Astrocyte (in vitro differentiated cells and primary cell): ENCODE results near the gene RNU6-1. TPM values are rescaled to one million over a fixed set of nuclear protein-coding genes. Genes with fewer than 3 reads are reported as not detected.

Source experiments
- DNase-seq: peaks from one replicate; pipeline ENCODE4 v3.0.0-alpha.2; 2010; ENCODE audit warnings: low read depth
- FAIRE-seq: peaks from 2 replicates; lab custom pipeline; 2011; peaks lifted over from hg19 to GRCh38; lab: Jason Lieb, UNC
- H2AFZ ChIP-seq: 2 replicates; pipeline ENCODE4 v1.6.0; 2012; ENCODE audit warnings: low read depth, low read length, inconsistent platforms
- H3K27ac ChIP-seq: 2 replicates; pipeline ENCODE4 v1.5.1; 2011; ENCODE audit warnings: low read depth, low read length, inconsistent platforms
- H3K27me3 ChIP-seq: 2 replicates; pipeline ENCODE4 v1.6.0; 2011; ENCODE audit warnings: low read length, inconsistent platforms; ENCODE audit not compliant: insufficient read depth
- H3K36me3 ChIP-seq: 2 replicates; pipeline ENCODE4 v1.5.1; 2011; ENCODE audit warnings: low read length, inconsistent platforms; ENCODE audit not compliant: insufficient read depth
- H3K4me1 ChIP-seq: 2 replicates; pipeline ENCODE4 v1.5.1; 2011; ENCODE audit warnings: low read length, inconsistent platforms; ENCODE audit not compliant: insufficient read depth
- H3K4me2 ChIP-seq: 2 replicates; pipeline ENCODE4 v1.6.0; 2012; ENCODE audit warnings: low read length, inconsistent platforms
- H3K4me3 ChIP-seq: 2 replicates; pipeline ENCODE4 v1.5.1; 2011; ENCODE audit warnings: low read depth, mild to moderate bottlenecking, low read length, inconsistent platforms; ENCODE audit not compliant: insufficient read depth
- H3K79me2 ChIP-seq: 2 replicates; pipeline ENCODE4 v1.6.0; 2012; ENCODE audit warnings: mild to moderate bottlenecking, low read length, inconsistent platforms; ENCODE audit not compliant: insufficient read depth
- H3K9ac ChIP-seq: 2 replicates; pipeline ENCODE4 v1.6.0; 2012; ENCODE audit warnings: mild to moderate bottlenecking, low read length, inconsistent platforms
- H3K9me3 ChIP-seq: 2 replicates; pipeline ENCODE4 v1.5.1; 2012; ENCODE audit warnings: low read depth, mild to moderate bottlenecking, low read length, inconsistent platforms; ENCODE audit not compliant: insufficient read depth
- H4K20me1 ChIP-seq: 2 replicates; pipeline ENCODE4 v1.6.0; 2012; ENCODE audit warnings: low read length, inconsistent platforms; ENCODE audit not compliant: insufficient read depth
- H3K27ac Mint-ChIP-seq: one replicate; pipeline ENCODE4 v1.8.0; 2021; ENCODE audit warnings: mild to moderate bottlenecking, mixed read lengths; ENCODE audit not compliant: unreplicated experiment
- H3K27me3 Mint-ChIP-seq: one replicate; pipeline ENCODE4 v1.8.0; 2021; ENCODE audit warnings: low read depth, mixed read lengths; ENCODE audit not compliant: unreplicated experiment
- H3K36me3 Mint-ChIP-seq: one replicate; pipeline ENCODE4 v1.8.0; 2021; ENCODE audit warnings: low read depth, mixed read lengths; ENCODE audit not compliant: unreplicated experiment
- H3K4me1 Mint-ChIP-seq: one replicate; pipeline ENCODE4 v1.8.0; 2021; ENCODE audit warnings: low read depth, mixed read lengths; ENCODE audit not compliant: unreplicated experiment
- H3K4me3 Mint-ChIP-seq: one replicate; pipeline ENCODE4 v1.8.0; 2021; ENCODE audit warnings: mild to moderate bottlenecking, moderate library complexity, mixed read lengths; ENCODE audit not compliant: unreplicated experiment
- H3K9me3 Mint-ChIP-seq: one replicate; pipeline ENCODE4 v1.8.0; 2021; ENCODE audit warnings: mild to moderate bottlenecking, mixed read lengths; ENCODE audit not compliant: unreplicated experiment
- EZH2 ChIP-seq: IDR thresholded peaks from 2 replicates; pipeline ENCODE4 v1.6.1; 2012; ENCODE audit warnings: mild to moderate bottlenecking, low read length, inconsistent platforms; ENCODE audit not compliant: insufficient read depth
- total RNA-seq: library from RNA; stranded (reverse); gene quantifications from 2 replicates; pipeline ENCODE4 v1.2.1, GENCODE V29; 2021
- TF ChIP-seq, protein P1 (sequence below): IDR thresholded peaks from 2 replicates; pipeline ENCODE4 v1.5.1; 2011; ENCODE audit warnings: low read depth, mild to moderate bottlenecking, inconsistent platforms, low read length, moderate library complexity; ENCODE audit not compliant: insufficient read depth

Gene RNU6-1
- total RNA-seq, 1 donor from 2014 or later, result not detected

DNA sequence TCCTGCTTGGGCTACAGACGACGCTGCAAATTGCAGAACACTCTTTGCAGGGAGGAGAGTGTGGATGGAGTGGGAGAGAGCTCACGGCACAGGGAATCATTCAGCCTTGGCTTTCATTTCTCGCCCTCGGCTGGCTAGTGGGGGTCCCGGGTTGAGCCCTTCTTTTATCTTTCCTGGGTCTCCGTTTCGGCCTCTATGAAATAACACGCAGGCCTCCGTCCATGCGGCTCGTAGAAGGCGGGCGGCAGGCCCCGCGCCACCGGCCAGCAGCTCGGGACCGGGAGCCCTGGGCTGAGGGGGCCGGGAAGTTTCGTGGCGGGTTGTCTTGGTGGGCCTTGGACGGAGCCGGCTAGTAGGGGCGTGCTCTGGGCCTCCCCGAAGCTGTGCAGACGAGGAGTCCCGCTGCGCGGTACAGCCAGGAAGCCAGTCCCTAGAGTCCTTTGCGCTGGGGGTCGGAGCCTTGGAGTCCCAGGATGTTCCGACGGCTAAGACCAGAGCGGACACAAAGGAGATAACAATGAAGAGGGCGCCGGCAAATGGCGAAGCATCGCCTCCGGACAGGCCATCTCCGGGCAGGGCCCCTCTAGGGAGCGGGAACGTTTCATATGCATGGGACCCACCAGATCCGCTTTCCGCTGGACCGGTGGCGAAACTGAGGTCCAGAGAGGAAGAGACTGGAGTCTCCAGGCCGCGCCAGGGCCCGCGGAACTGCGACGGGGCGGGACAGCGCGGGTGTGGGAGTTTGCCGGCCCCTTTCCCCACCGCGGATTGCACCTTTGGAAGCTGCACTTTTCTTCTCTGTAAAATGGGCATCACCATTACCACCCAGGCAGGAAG lies 4.3 kb downstream of the RNU6-1 start:
- H3K4me2 ChIP-seq, result peak overlapping the region; percentile 82
- peaks cover 76% of the 10 kb centered on the region for H3K27me3 ChIP-seq
- TF ChIP-seq EZH2, result peak; percentile 100
- TF ChIP-seq, protein P1, sequence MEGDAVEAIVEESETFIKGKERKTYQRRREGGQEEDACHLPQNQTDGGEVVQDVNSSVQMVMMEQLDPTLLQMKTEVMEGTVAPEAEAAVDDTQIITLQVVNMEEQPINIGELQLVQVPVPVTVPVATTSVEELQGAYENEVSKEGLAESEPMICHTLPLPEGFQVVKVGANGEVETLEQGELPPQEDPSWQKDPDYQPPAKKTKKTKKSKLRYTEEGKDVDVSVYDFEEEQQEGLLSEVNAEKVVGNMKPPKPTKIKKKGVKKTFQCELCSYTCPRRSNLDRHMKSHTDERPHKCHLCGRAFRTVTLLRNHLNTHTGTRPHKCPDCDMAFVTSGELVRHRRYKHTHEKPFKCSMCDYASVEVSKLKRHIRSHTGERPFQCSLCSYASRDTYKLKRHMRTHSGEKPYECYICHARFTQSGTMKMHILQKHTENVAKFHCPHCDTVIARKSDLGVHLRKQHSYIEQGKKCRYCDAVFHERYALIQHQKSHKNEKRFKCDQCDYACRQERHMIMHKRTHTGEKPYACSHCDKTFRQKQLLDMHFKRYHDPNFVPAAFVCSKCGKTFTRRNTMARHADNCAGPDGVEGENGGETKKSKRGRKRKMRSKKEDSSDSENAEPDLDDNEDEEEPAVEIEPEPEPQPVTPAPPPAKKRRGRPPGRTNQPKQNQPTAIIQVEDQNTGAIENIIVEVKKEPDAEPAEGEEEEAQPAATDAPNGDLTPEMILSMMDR, result no peak
- H2AFZ ChIP-seq, result peak overlapping the region; percentile 61
- no peaks in the 10 kb centered on the region for H3K79me2 ChIP-seq
- no peak overlapping the region for H3K4me3 Mint-ChIP-seq
- H3K4me1 Mint-ChIP-seq, result no peaks in the 10 kb centered on the region
- H3K4me1 ChIP-seq, result peaks cover 31% of the 10 kb centered on the region
- peak overlapping the region; percentile 15 for H3K9ac ChIP-seq
- H4K20me1 ChIP-seq, result no peaks in the 10 kb centered on the region
- peaks cover 64% of the 10 kb centered on the region for H3K27me3 Mint-ChIP-seq
- no peak overlapping the region for H3K27ac ChIP-seq
- no peaks in the 10 kb centered on the region for H3K36me3 ChIP-seq
- no peaks in the 10 kb centered on the region for H3K36me3 Mint-ChIP-seq
- no peak for FAIRE-seq
- no peak for DNase-seq
- H3K27ac Mint-ChIP-seq, result no peak overlapping the region
- H3K4me3 ChIP-seq, result peak overlapping the region; percentile 21
- no peaks in the 10 kb centered on the region for H3K9me3 ChIP-seq
- peaks cover 5% of the 10 kb centered on the region for H3K9me3 Mint-ChIP-seq

DNA sequence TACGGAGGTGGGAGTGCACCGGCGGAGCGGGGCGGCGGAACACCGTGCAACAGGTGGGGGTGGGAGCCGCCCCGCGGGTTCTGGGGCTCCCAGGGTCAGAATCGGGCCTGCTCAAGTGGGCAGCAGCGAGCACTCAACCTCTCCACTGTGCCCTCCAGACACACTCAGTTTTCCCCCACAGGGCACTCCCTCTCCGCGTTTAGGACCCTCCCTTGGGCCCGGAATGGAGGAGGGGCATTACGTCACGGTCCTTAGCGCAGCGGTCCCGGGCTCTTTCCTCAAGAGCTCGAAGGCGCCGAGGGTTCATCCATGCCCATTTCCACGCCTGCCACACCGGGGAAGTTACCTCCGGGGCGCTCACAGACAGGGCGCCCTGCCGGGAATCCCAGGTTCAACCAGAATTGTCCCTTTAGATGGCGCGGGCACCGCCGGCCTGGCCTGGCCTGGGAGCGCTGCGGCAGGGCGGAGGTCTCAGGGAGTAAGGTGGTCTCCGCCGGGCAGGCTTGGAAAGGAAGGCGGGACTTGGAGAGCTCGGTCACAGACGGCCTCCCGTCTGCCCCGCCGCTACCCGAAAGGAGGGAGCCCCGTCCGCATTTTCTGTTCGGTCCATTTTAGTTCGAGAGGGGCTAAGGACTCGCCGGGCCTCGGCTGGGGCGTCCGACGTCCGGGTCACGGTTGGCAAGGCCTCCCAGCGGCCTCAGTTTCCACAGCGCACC lies 5.1 kb downstream of the RNU6-1 start:
- H3K27me3 ChIP-seq, result peaks cover 82% of the 10 kb centered on the region
- H3K79me2 ChIP-seq, result no peaks in the 10 kb centered on the region
- peaks cover 9% of the 10 kb centered on the region for H3K9me3 Mint-ChIP-seq
- TF ChIP-seq EZH2, result no peak
- no peak for FAIRE-seq
- H2AFZ ChIP-seq, result no peak overlapping the region
- H3K27ac Mint-ChIP-seq, result no peak overlapping the region
- H3K27ac ChIP-seq, result no peak overlapping the region
- no peak overlapping the region for H3K4me3 Mint-ChIP-seq
- H3K36me3 ChIP-seq, result no peaks in the 10 kb centered on the region
- H4K20me1 ChIP-seq, result no peaks in the 10 kb centered on the region
- H3K4me3 ChIP-seq, result peak overlapping the region; percentile 10
- H3K4me2 ChIP-seq, result peak overlapping the region; percentile 82
- no peak for DNase-seq
- no peaks in the 10 kb centered on the region for H3K36me3 Mint-ChIP-seq
- H3K4me1 Mint-ChIP-seq, result no peaks in the 10 kb centered on the region
- no peak overlapping the region for H3K9ac ChIP-seq
- peaks cover 70% of the 10 kb centered on the region for H3K27me3 Mint-ChIP-seq
- H3K9me3 ChIP-seq, result no peaks in the 10 kb centered on the region
- H3K4me1 ChIP-seq, result peaks cover 31% of the 10 kb centered on the region

DNA sequence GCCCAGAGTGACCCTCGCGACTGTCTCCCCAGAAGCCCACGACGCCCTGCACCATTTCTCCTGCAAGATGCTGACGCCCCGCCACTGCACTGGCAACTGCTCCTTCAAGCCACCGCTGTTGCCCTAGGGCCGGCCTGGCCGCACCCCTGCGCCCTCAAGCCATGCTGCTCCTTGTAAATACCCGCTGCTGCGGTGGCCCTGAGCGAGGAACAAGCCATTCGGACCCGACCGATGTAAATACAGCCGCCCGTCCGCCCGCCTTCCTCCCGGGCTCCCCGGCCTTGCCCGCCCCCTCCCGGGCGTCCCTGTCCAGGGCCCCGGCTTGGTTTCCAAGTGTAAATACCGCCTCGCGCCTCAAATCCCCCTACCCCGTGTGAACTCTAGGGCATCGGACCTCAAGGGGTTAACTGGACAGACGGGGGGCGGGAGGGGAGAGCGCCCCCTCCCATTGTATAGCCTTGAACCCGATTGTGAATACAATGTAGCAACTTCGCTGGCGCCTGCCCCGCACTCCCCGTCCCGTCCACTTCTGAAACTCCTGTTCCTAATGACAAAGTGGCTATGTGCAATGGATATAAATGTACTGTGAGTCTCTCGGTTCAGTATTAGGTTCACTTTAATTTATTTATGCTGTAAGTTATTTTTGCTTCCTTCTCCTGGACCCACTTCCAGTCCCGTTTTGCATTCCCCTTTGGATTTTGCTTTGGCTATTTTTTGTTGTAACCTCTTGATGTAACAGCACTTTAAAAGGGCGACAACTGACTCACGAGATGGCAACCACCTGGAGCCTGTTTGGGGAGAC lies 5.9 kb downstream of the RNU6-1 start:
- H3K79me2 ChIP-seq, result no peaks in the 10 kb centered on the region
- no peaks in the 10 kb centered on the region for H3K36me3 ChIP-seq
- peaks cover 89% of the 10 kb centered on the region for H3K27me3 ChIP-seq
- no peak overlapping the region for H3K9ac ChIP-seq
- H3K9me3 ChIP-seq, result no peaks in the 10 kb centered on the region
- Mint-ChIP-seq H3K9me3 (peaks cover 14% of the 10 kb centered on the region), H3K27ac (peak overlapping the region; percentile 5), H3K4me3 (no peak overlapping the region), H3K36me3 (no peaks in the 10 kb centered on the region), H3K4me1 (no peaks in the 10 kb centered on the region), H3K27me3 (peaks cover 75% of the 10 kb centered on the region)
- H3K4me1 ChIP-seq, result peaks cover 28% of the 10 kb centered on the region
- DNase-seq (no peak), FAIRE-seq (no peak)
- no peaks in the 10 kb centered on the region for H4K20me1 ChIP-seq
- TF ChIP-seq, protein P1, result no peak
- peak; percentile 99 for TF ChIP-seq EZH2
- peak overlapping the region; percentile 68 for H2AFZ ChIP-seq
- H3K4me2 ChIP-seq, result peak overlapping the region; percentile 82
- no peak overlapping the region for H3K4me3 ChIP-seq
- H3K27ac ChIP-seq, result no peak overlapping the region
